PC-3 (cell line): ENCODE data around the gene MTA1. TPM values are rescaled to one million over a fixed set of nuclear protein-coding genes. Genes with fewer than 3 reads are reported as not detected.

Experiments used
- ATAC-seq: fragments of 200-7000 bp; cut with Tn5 transposase; 2 replicates; pipeline ENCODE4 v1.9.1; 2020; ENCODE audit warnings: mild to moderate bottlenecking, moderate library complexity
- BruUV-seq: library from RNA; stranded (reverse); fragments of 400-500 nt; replicated peaks from 2 replicates; lab custom pipeline; 2021; lab: Mats Ljungman, UMichigan
- CTCF ChIA-PET: fragments of 300-600 bp; sonication (Branson Sonifier 250); formaldehyde crosslinking; loops from one replicate; lab custom pipeline; 2022; ENCODE audit warnings: antibody characterized with exemption; lab: Charles Lee
- POLR2A ChIA-PET: fragments of 300-600 bp; sonication (Branson Sonifier 250); formaldehyde crosslinking; loops from one replicate; lab custom pipeline; 2022; ENCODE audit warnings: antibody characterized with exemption; ENCODE audit not compliant: unreplicated experiment; lab: Charles Lee
- DNase-seq: peaks from one replicate; pipeline ENCODE4 v3.0.0-alpha.2; 2015
- H2AFZ ChIP-seq: fragments of 300-600 bp; sonication (generic); 2 replicates; pipeline ENCODE4 v1.6.0; 2016; ENCODE audit warnings: antibody characterized with exemption, low read length
- H3F3A ChIP-seq: fragments of 300-600 bp; sonication (generic); one replicate; pipeline ENCODE4 v1.6.0; 2017; ENCODE audit warnings: antibody characterized with exemption, low read length, control low read depth, mild to moderate bottlenecking; ENCODE audit not compliant: unreplicated experiment
- H3K27ac ChIP-seq: fragments of 300-600 bp; sonication (generic); 2 replicates; pipeline ENCODE4 v1.5.1; 2016; ENCODE audit warnings: mild to moderate bottlenecking, low read length
- H3K27me3 ChIP-seq: fragments of 300-600 bp; sonication (generic); 2 replicates; pipeline ENCODE4 v1.6.1; 2016; ENCODE audit warnings: low read length, mixed read lengths
- H3K36me3 ChIP-seq: fragments of 300-600 bp; sonication (generic); 2 replicates; pipeline ENCODE4 v1.6.1; 2016; ENCODE audit warnings: low read depth, mixed run types, low read length, mixed read lengths
- H3K4me1 ChIP-seq: fragments of 300-600 bp; sonication (generic); 2 replicates; pipeline ENCODE4 v1.5.1; 2016; ENCODE audit warnings: low read length; ENCODE audit not compliant: insufficient read depth
- H3K4me2 ChIP-seq: fragments of 300-600 bp; sonication (generic); 2 replicates; pipeline ENCODE4 v1.6.0; 2016; ENCODE audit warnings: low read length
- H3K4me3 ChIP-seq: fragments of 300-600 bp; sonication (generic); 2 replicates; pipeline ENCODE4 v1.5.1; 2016; ENCODE audit warnings: mild to moderate bottlenecking, low read length, mixed read lengths
- H3K79me2 ChIP-seq: fragments of 300-600 bp; sonication (generic); 2 replicates; pipeline ENCODE4 v1.6.1; 2017; ENCODE audit warnings: low read length, mixed read lengths
- H3K9ac ChIP-seq: fragments of 300-600 bp; sonication (generic); 2 replicates; pipeline ENCODE4 v1.6.0; 2016; ENCODE audit warnings: mild to moderate bottlenecking, low read length
- H3K9me2 ChIP-seq: fragments of 300-600 bp; sonication (generic); replicated peaks from 2 replicates; pipeline ENCODE4 v1.6.1; 2016; ENCODE audit warnings: mixed run types, low read length, mixed read lengths
- H3K9me3 ChIP-seq: fragments of 300-600 bp; sonication (generic); 2 replicates; pipeline ENCODE4 v1.6.1; 2016; ENCODE audit warnings: low read length, mixed read lengths
- H4K20me1 ChIP-seq: fragments of 300-600 bp; sonication (generic); 2 replicates; pipeline ENCODE4 v1.6.1; 2016; ENCODE audit warnings: low read length, mixed read lengths
- CTCF ChIP-seq: fragments of 300-600 bp; sonication (generic); conservative IDR thresholded peaks from 2 replicates; pipeline ENCODE4 v1.5.1; 2017; ENCODE audit warnings: antibody characterized with exemption, low read depth, mild to moderate bottlenecking, low read length
- EZH2 ChIP-seq: fragments of 300-600 bp; sonication (generic); IDR thresholded peaks from one replicate; pipeline ENCODE4 v1.6.1; 2017; ENCODE audit warnings: antibody characterized with exemption, mild to moderate bottlenecking, low read length; ENCODE audit not compliant: unreplicated experiment
- EZH2phosphoT487 ChIP-seq: fragments of 300-600 bp; sonication (generic); IDR thresholded peaks from 2 replicates; pipeline ENCODE4 v1.6.1; 2018; ENCODE audit warnings: mild to moderate bottlenecking, antibody characterized with exemption, low read length, borderline replicate concordance
- intact Hi-C: fragments of 100-400 bp; cut with micrococcal nuclease; formaldehyde crosslinking; loops from 2 replicates; pipeline ENCODE4 v1.9.0; 2023
- total RNA-seq: library from RNA; depleted of rRNA; stranded (reverse); fragments of >200 nt; gene quantifications from 2 replicates; pipeline ENCODE4 v1.2.3, GENCODE V29; 2014

Gene MTA1
- total RNA-seq, 1 experiment from 2014 or later, result 82.3 TPM

- Histone ChIP-seq H3K36me3 (no peaks in the 10 kb centered on the region), H3K27ac (no peak overlapping the region), H3K4me2 (no peak overlapping the region), H3F3A (no peaks in the 10 kb centered on the region), H3K4me3 (no peak overlapping the region), H3K79me2 (no peaks in the 10 kb centered on the region), H4K20me1 (no peaks in the 10 kb centered on the region), H3K9me3 (no peaks in the 10 kb centered on the region), H3K27me3 (no peaks in the 10 kb centered on the region), H2AFZ (no peak overlapping the region), H3K9ac (no peak overlapping the region), H3K4me1 (no peaks in the 10 kb centered on the region), H3K9me2 (no peaks in the 10 kb centered on the region)
- BruUV-seq, result no TSS peak
- intact Hi-C loops, result no loop called here
- ChIA-PET CTCF (no interaction called here), POLR2A (no interaction called here)
- ATAC-seq, result no peak
- TF ChIP-seq EZH2phosphoT487, result no peak
- no peak for TF ChIP-seq CTCF
- TF ChIP-seq EZH2, result no peak
- no peak for DNase-seq
Observed at GRCh38 chr14:105380756-105381155, 38.9 kb upstream of the MTA1 start.

- no TSS peak for BruUV-seq
- no peaks in the 10 kb centered on the region for H3K4me1 ChIP-seq
- DNase-seq, result no peak
- intact Hi-C loops, result no loop called here
- no peak for TF ChIP-seq CTCF
- no peak for TF ChIP-seq EZH2phosphoT487
- TF ChIP-seq EZH2, result no peak
- CTCF ChIA-PET, result no interaction called here
- H3K9ac ChIP-seq, result no peak overlapping the region
- H3K27me3 ChIP-seq, result no peaks in the 10 kb centered on the region
- no peaks in the 10 kb centered on the region for H3K79me2 ChIP-seq
- H2AFZ ChIP-seq, result no peak overlapping the region
- no peak overlapping the region for H3K27ac ChIP-seq
- H3K9me3 ChIP-seq, result no peaks in the 10 kb centered on the region
- H3F3A ChIP-seq, result no peaks in the 10 kb centered on the region
- H3K36me3 ChIP-seq, result no peaks in the 10 kb centered on the region
- H3K4me3 ChIP-seq, result no peak overlapping the region
- H3K4me2 ChIP-seq, result no peak overlapping the region
- no peaks in the 10 kb centered on the region for H4K20me1 ChIP-seq
- H3K9me2 ChIP-seq, result no peaks in the 10 kb centered on the region
- POLR2A ChIA-PET, result no interaction called here
- ATAC-seq, result no peak
Observed at GRCh38 chr14:105381446-105382342, 37.9 kb upstream of the MTA1 start.
